Uterus (tissue), 2 donors: Measurements from ENCODE around the gene ADAMTSL5.

Experiments
- CTCF ChIP-seq, 4 experiments: fragments of 200-600 bp in 2 of 4; fragments of 450-650 bp in 2 of 4; sonication (generic) in 2 of 4; IDR thresholded peaks; one replicate each; pipeline ENCODE4 v1.5.1; 2016 to 2019; ENCODE audit warnings: antibody characterized with exemption in 4 of 4, mild to moderate bottlenecking in 2 of 4, moderate library complexity in 1 of 4
- POLR2A ChIP-seq, 2 donors: fragments of 450-650 bp; IDR thresholded peaks; one replicate each; pipeline ENCODE4 v1.6.1; 2016; ENCODE audit warnings: antibody characterized with exemption in 2 of 2, mild to moderate bottlenecking in 1 of 2, moderate library complexity in 1 of 2

- no peak for TF ChIP-seq CTCF (IDR thresholded peaks at IDR 0.05)
- TF ChIP-seq POLR2A (IDR thresholded peaks at IDR 0.05): no peak
Measured at GRCh38 chr19:1505991-1506881, 6.6 kb downstream of the ADAMTSL5 start.
